Activated CD4-positive, CD25-positive, alpha-beta regulatory T cell (primary cell): ENCODE measurements around the gene SDC1.
"Not testable (repeated sequence)": the region's sequence is repeated elsewhere in the genome, so short reads cannot be mapped to it uniquely, and the experiment has no call there.

Experiments
- DNase-seq, 4 experiments: peaks; one replicate each; lab custom pipeline; 2025; lab: John Stamatoyannopoulos, UW

Gene SDC1

DNA sequence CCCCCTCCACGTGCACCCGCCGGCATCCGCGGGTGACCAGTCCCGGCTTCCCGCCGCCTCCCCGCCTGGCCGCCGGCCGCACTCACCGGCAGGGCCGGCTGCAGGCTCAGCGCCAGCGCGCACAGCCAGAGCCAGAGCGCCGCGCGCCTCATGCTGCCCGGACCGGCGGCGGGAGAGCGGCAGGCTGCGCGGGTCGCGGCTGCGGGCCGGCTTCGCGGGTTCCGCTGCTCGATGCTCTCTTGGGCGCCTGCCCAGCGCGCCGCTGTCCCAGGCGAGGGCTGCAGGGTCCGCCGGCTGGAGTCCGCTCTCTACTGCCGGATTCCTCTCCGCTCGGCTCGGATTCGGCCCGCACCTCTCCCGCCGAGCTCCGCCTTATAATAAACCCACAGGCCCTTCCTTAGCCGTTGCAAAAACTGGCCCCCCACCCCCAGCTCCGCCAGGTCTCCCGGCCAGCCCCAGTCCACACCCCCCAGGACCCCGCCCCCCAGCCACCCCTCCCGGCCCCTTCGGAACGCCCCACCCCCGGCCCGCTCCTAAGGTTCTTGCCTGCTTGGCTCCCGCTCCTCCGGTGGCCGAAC lies at the start of gene SDC1:
TSS of gene SDC1 (minus strand) at position 415 of the 578 bp plus-strand sequence. CDS start at position 152, 263 bp downstream.
- DNase-seq, result no peak

- DNase-seq, result no peak
Observed at GRCh38 chr2:20273042-20273441, 48.1 kb upstream of the SDC1 start.

GRCh38 chr2:20268317-20268716 lies 43.4 kb upstream of the SDC1 start:
- DNase-seq, result not testable (repeated sequence)

GRCh38 chr2:20267529-20267928 lies 42.6 kb upstream of the SDC1 start:
- DNase-seq, result no peak

GRCh38 chr2:20264629-20265028 lies 39.7 kb upstream of the SDC1 start:
- no peak for DNase-seq

- no peak for DNase-seq
Observed at GRCh38 chr2:20257411-20257810, 32.5 kb upstream of the SDC1 start.

GRCh38 chr2:20254731-20255130 lies 29.8 kb upstream of the SDC1 start:
- no peak for DNase-seq

DNA sequence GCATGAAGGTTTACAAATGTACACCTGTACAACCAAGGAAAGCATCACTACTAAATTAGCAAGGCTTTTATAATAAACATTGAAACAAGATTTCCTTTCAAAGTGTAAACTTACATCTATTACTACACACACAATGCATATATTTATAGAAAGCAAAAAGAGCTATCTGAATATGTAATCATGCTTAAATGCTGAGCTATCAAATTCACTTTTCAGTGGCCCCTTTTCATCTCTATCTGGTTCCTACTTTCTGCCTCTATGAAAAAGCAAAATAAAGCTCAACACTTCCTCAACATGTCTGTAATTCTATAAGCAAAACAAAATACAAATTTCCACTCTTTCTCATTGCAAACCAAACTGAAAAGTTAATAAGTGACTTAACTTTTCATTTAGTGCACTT lies 25.5 kb upstream of the SDC1 start:
- DNase-seq, result no peak

DNA sequence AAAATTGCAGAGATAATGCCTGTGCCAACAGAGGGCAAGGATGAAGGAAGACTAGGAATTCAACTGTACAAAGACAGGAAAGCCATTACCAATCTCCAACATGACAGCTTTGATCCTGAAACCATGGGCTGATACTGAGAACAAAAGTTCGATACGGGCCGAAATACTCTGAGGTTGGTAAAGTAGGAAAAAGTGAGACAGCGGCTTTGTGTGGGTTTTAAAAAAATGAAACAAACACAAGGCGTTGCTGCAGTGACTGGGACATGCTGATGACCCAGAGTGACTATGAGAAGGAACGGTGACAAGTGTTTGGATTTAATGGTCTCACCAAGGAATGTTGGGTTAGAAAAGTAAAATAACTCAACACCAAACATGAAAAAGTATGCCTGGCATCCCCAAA lies 24.2 kb upstream of the SDC1 start:
- no peak for DNase-seq

DNA sequence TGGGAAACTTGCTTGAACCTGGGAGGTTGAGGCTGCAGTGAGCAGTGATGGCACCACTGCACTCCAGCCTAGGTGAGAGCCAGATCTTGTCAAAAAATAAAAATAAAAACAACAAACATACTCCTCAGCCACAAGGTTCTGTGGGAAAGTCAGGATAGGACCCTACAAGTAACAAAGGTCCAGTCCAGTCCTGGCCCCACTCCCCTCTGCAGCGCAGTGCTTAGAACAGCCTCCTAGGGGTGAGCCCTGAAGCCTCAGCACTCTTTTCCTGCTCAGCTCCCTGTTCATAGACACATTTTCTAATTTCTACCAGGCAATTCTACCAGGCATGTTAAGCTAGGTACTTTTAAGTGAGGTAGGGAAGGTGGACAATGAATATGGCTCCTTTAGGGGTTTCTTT lies 22.2 kb upstream of the SDC1 start:
- DNase-seq, result no peak

DNA sequence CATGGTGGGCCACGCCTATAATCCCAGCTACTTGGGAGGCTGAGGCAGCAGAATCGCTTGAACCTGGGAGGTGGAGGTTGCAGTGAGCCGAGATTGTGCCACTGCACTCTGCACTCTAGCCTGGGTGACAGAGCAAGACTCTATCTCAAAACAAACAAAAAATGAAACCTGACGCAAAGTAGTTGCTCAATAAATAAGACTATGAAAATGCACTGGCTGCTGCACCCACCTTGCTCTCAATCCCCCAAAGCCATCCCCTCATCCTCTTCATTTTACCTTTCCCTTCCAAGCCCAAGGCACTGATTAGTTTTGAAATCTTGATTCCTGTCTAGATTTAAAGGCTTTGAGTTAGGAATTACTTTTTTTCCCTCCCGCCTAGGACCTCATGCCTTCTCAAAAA lies 18.7 kb upstream of the SDC1 start:
- not testable (repeated sequence) for DNase-seq

GRCh38 chr2:20242727-20243377 lies 17.9 kb upstream of the SDC1 start:
- DNase-seq, result no peak

GRCh38 chr2:20241973-20242726 lies 17.2 kb upstream of the SDC1 start:
- peak in 2 of 4 experiments; percentile 5 to 8 for DNase-seq

DNA sequence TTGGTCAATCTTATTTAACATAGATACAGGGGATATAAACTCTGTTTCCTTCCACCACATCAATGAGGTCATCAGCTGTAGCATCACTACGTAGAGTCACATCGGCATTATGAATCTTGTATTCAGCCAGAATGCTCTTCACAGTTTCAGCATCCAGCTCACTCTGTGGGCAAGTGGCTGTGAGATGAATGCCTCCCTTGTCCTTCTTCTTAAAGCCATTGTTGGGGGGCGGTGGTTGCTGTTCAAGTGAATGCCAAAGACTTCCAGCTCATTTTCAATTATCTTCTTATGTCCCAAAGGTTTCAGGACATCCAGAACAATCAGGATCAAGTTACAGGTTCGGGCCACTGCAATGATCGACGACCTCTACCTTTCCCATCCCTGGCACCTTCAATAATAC lies 15.4 kb upstream of the SDC1 start:
- not testable (repeated sequence) for DNase-seq

GRCh38 chr2:20236496-20236895 lies 11.6 kb upstream of the SDC1 start:
- DNase-seq, result no peak

GRCh38 chr2:20235655-20236305 lies 10.8 kb upstream of the SDC1 start:
- DNase-seq, result no peak

GRCh38 chr2:20234597-20234996 lies 9.7 kb upstream of the SDC1 start:
- DNase-seq, result not testable (repeated sequence)

DNA sequence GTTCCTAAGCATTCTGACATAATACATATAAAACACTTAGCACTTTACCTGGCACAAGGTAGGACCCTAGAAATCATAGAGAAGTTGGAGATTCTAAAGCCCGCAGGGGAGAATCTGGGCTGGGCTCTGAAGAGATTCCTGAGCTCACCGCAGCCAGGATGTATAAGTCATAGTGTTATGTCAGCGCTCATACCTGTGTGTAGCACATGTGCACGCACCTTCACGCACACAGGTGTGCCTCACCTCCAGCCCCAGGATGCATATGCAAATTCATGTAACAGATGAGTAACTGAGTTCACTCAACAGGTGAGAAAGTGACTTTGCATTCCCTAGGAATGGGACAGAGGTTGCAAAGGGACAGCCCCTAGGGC lies 7.9 kb upstream of the SDC1 start:
- DNase-seq, result no peak

DNA sequence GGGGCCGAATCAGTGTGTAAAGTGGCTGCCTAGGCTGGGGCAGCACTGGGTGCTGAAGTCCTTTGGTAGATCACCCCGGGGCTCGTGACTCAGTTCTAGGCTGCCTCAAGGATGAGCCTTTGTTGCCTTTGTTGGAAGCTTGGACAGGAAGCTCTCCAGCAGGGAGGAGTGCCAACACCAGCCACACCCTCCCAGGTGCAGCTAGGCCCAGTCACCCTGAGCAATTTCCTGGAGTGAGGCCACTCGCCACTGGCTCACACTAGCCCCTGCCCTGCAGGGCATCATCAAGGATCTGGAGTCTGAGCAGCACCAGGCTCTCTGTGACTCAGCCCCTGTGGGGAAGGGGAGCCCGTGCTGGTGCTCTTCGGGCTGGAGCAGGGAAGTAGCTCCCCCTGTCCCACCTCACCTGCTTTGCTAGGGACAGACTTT lies 6.7 kb upstream of the SDC1 start:
- DNase-seq, result no peak

GRCh38 chr2:20231159-20231558 lies 6.2 kb upstream of the SDC1 start:
- no peak for DNase-seq

GRCh38 chr2:20230114-20230425 lies 5.1 kb upstream of the SDC1 start:
- no peak for DNase-seq

GRCh38 chr2:20229322-20230113 lies 4.6 kb upstream of the SDC1 start:
- no peak for DNase-seq
